ENCODE measurements around the gene COX6A2. TPM values are rescaled to one million over a fixed set of nuclear protein-coding genes. Genes with fewer than 3 reads are reported as not detected.

The COX6A2 gene
- total and polyA plus RNA-seq, 2 donors (not counting 3 experiments of a cell fraction or from before 2014, with no cell fraction given): not detected

Other genes starting within 250 kb of the COX6A2 start
- 569 and 574 TPM in 2 replicates for gene FUS, start 248.2 kb downstream of the COX6A2 start, total RNA-seq
- 191 and 307 TPM in 2 replicates for gene FUS, start 248.2 kb downstream of the COX6A2 start, polyA plus RNA-seq
- 19.1 and 23.0 TPM in 2 replicates for gene PYCARD, start 225.6 kb downstream of the COX6A2 start, total RNA-seq
- 40.1 and 58.9 TPM in 2 replicates for gene PYCARD, start 225.6 kb downstream of the COX6A2 start, polyA plus RNA-seq
- not detected in 2 replicates for gene TRIM72, start 214.2 kb downstream of the COX6A2 start, total RNA-seq
- not detected in 2 replicates for gene TRIM72, start 214.2 kb downstream of the COX6A2 start, polyA plus RNA-seq
- gene PYDC1, start 211.2 kb downstream of the COX6A2 start, total RNA-seq: not detected in 2 replicates
- gene PYDC1, start 211.2 kb downstream of the COX6A2 start, polyA plus RNA-seq: not detected in 2 replicates
- not detected in 2 replicates for gene ITGAM, start 168.4 kb downstream of the COX6A2 start, total RNA-seq
- gene ITGAM, start 168.4 kb downstream of the COX6A2 start, polyA plus RNA-seq: not detected in 2 replicates
- 0.72 and 1.4 TPM in 2 replicates for gene ITGAX, start 73.2 kb downstream of the COX6A2 start, total RNA-seq
- gene ITGAX, start 73.2 kb downstream of the COX6A2 start, polyA plus RNA-seq: 0.10 and 0.18 TPM in 2 replicates
- not detected in 2 replicates for gene ITGAD, start 35.0 kb downstream of the COX6A2 start, total RNA-seq
- gene ITGAD, start 35.0 kb downstream of the COX6A2 start, polyA plus RNA-seq: not detected in 2 replicates
- 0.16 and 0.24 TPM in 2 replicates for gene ZNF843, start 14.4 kb upstream of the COX6A2 start, total RNA-seq
- gene ZNF843, start 14.4 kb upstream of the COX6A2 start, polyA plus RNA-seq: 0.14 and 0.41 TPM in 2 replicates
- 17.3 and 17.9 TPM in 2 replicates for gene ARMC5, start 31.1 kb upstream of the COX6A2 start, total RNA-seq
- 17.3 and 18.8 TPM in 2 replicates for gene ARMC5, start 31.1 kb upstream of the COX6A2 start, polyA plus RNA-seq
- gene TGFB1I1, start 43.8 kb upstream of the COX6A2 start, total RNA-seq: 115 and 123 TPM in 2 replicates
- gene TGFB1I1, start 43.8 kb upstream of the COX6A2 start, polyA plus RNA-seq: 73.3 and 73.7 TPM in 2 replicates
- gene SLC5A2, start 54.8 kb upstream of the COX6A2 start, total RNA-seq: not detected in 2 replicates
- gene SLC5A2, start 54.8 kb upstream of the COX6A2 start, polyA plus RNA-seq: 0.03 TPM in 1 of 2 replicates, not detected in the other
- 36.4 and 36.8 TPM in 2 replicates for gene RUSF1, start 80.0 kb upstream of the COX6A2 start, total RNA-seq
- gene RUSF1, start 80.0 kb upstream of the COX6A2 start, polyA plus RNA-seq: 40.1 and 40.3 TPM in 2 replicates
- not detected in 2 replicates for gene AHSP, start 99.5 kb upstream of the COX6A2 start, total RNA-seq
- gene AHSP, start 99.5 kb upstream of the COX6A2 start, polyA plus RNA-seq: not detected in 2 replicates